ENCODE measurements around the gene COLQ. TPM values are rescaled to one million over a fixed set of nuclear protein-coding genes. Genes with fewer than 3 reads are reported as not detected.

COLQ gene
- total RNA-seq, 8 experiments from 2014 or later: 1.7 to 10.1 (median 3.1) TPM

Other genes starting within 250 kb of the COLQ start
- gene SH3BP5, start 189.1 kb downstream of the COLQ start, total RNA-seq: 100 to 1,000 TPM in 1 of 8 experiments, 10 to 100 TPM in 7; 14.3 to 140 (median 38.9) TPM
- 10 to 100 TPM; 25.0 to 41.6 (median 25.5) TPM for gene METTL6, start 94.2 kb downstream of the COLQ start, total RNA-seq
- 10 to 100 TPM; 16.8 to 34.4 (median 26.7) TPM for gene EAF1, start 94.1 kb downstream of the COLQ start, total RNA-seq
- 10 to 100 TPM; 17.0 to 34.7 (median 23.7) TPM for gene HACL1, start 79.9 kb upstream of the COLQ start, total RNA-seq
- gene BTD, start 80.0 kb upstream of the COLQ start, total RNA-seq: 10 to 100 TPM in 3 of 8 experiments, 1 to 10 TPM in 5; 4.3 to 17.7 (median 8.0) TPM

Measured in motor neuron (in vitro differentiated cells).